Heart left ventricle (tissue), 16 donors: ENCODE data around the gene CLDN25. TPM values are rescaled to one million over a fixed set of nuclear protein-coding genes. Genes with fewer than 3 reads are reported as not detected.

Source experiments
- ATAC-seq, 4 donors: fragments of 200-7000 bp; cut with Tn5 transposase; one replicate each; pipeline ENCODE4 v1.9.1; 2020 to 2022; ENCODE audit warnings: moderate library complexity in 4 of 4, mild to moderate bottlenecking in 3 of 4, moderate number of reproducible peaks in 1 of 4
- DNase-seq, 5 donors: peaks; one replicate each; pipeline ENCODE4 v3.0.0-alpha.2; 2020
- H3K27ac ChIP-seq, 12 donors: fragments of 200-600 bp; sonication (generic) in 4 of 12; one replicate each; pipeline versions ENCODE4 v1.5.0 to v1.8.0; 2016 to 2022; ENCODE audit warnings: mild to moderate bottlenecking in 2 of 12
- H3K27me3 ChIP-seq, 9 donors: fragments of 200-600 bp; sonication (generic) in 2 of 9; one replicate each; pipeline versions ENCODE4 v1.5.1 to v1.8.0; 2016 to 2022; ENCODE audit warnings: mild to moderate bottlenecking in 3 of 9
- H3K36me3 ChIP-seq, 9 donors: fragments of 200-600 bp; sonication (generic) in 2 of 9; one replicate each; pipeline versions ENCODE4 v1.5.0 to v1.8.0; 2018 to 2022; ENCODE audit warnings: mild to moderate bottlenecking in 2 of 9
- H3K4me1 ChIP-seq, 12 donors: fragments of 200-600 bp; sonication (generic) in 4 of 12; one replicate each; pipeline versions ENCODE4 v1.5.0 to v1.8.0; 2016 to 2022; ENCODE audit warnings: mild to moderate bottlenecking in 3 of 12
- H3K4me3 ChIP-seq, 12 donors: fragments of 200-600 bp; sonication (generic) in 4 of 12; one replicate each; pipeline versions ENCODE4 v1.5.0 to v1.8.0; 2017 to 2022; ENCODE audit warnings: mild to moderate bottlenecking in 9 of 12, moderate library complexity in 4 of 12
- H3K9me3 ChIP-seq, 12 donors: fragments of 200-600 bp; sonication (generic) in 4 of 12; one replicate each; pipeline versions ENCODE4 v1.5.0 to v1.8.0; 2016 to 2022; ENCODE audit warnings: mild to moderate bottlenecking in 1 of 12
- CTCF ChIP-seq, 12 donors: fragments of 200-600 bp; sonication (generic) in 4 of 12; IDR thresholded peaks; one replicate each; pipeline versions ENCODE4 v1.5.0 to v1.8.0; 2018 to 2022; ENCODE audit warnings: antibody characterized with exemption in 12 of 12, mild to moderate bottlenecking in 5 of 12
- POLR2A ChIP-seq, 2 donors: fragments of 450-650 bp; IDR thresholded peaks; one replicate each; pipeline ENCODE4 v1.6.1; 2017; ENCODE audit warnings: antibody characterized with exemption in 2 of 2, mild to moderate bottlenecking in 2 of 2, moderate library complexity in 2 of 2
- WGBS, 4 donors: extraction: QIAGEN DNeasy Blood & Tissue Kit in 2 of 4; methylation state at CpG; one replicate each; pipeline versions ENCODE4 v1.1.5 to v1.1.7; 2013 to 2018; 5-methylcytosine and 5-hydroxymethylcytosine counted together
- intact Hi-C, 10 donors: fragments of 100-400 bp; cut with DNase I; formaldehyde crosslinking; loops; one replicate each; pipeline versions ENCODE4 v1.11.1 to v1.14.2; 2022
- polyA plus RNA-seq, 2 donors: library from polyadenylated mRNA; stranded (reverse); fragments of 200-250 nt; gene quantifications; one replicate each; pipeline ENCODE4 v1.2.3, GENCODE V29; 2013
- total RNA-seq, 9 donors: library from RNA; depleted of rRNA in 2 of 9; stranded (reverse); fragments of >200 nt in 2 of 9; fragmentation: NEBNext Ultra II Directional in 3 of 9; extraction: Animal tissue kit (Norgen Biotek cat#: 25700) in 3 of 9; gene quantifications; one replicate each; pipeline versions ENCODE4 v1.1.0 to v1.2.4, GENCODE V29; 2016 to 2023
- donor health status: ischemic (EF 13 %, LVEDD 7.1; RV severe dilation, severe dysfunction).
- donor health status: healthy with polysubstance abuse.
- donor health status: DM: no; HTN: yes; CAD: no.
- donor health status: DM: no; HTN: no; CAD: no.
- donor health status: ischemic (EF 25% LVEDD 6.9; RV normal size, moderate dysfunction).
- donor health status: ischemic (EF 25% LVEDD 5.7; RV mildly dilated, moderate dysfunction).
- donor health status: healthy.
- donor health status: DM: yes; HTN: yes; CAD: no.
- donor health status: ischemic (EF 35%, LVEDD 5.7; RV mildly dilated, moderate dysfunction).
- donor health status: nonischemic (EF 11% LVEDD 7.7; RV severe dilation, severe dysfunction).
- donor health status: DM: yes; HTN: yes; CAD: no.
- donor health status: PGD.
- donor health status: ischemic (EF 29% LVEDD 5.4; RV normal size, mild dysfunction).
- donor health status: nonischemic (EF 23%, LVEDD 6.1; RV moderate dilation, normal function).

Gene CLDN25
- total and polyA plus RNA-seq, 11 donors: not detected

- Histone ChIP-seq H3K27me3 (no peaks in the 10 kb centered on the region), H3K4me3 (no peak overlapping the region), H3K36me3 (peaks cover 0 to 98% (median 64%) of the 10 kb centered on the region in 9 donors), H3K27ac (no peak overlapping the region), H3K4me1 (peaks cover 0 to 3% (median 0%) of the 10 kb centered on the region in 12 donors), H3K9me3 (no peaks in the 10 kb centered on the region)
- intact Hi-C loops: no loop called here
- TF ChIP-seq CTCF (IDR thresholded peaks at IDR 0.05): no peak
- no peak for TF ChIP-seq POLR2A (IDR thresholded peaks at IDR 0.05)
- ATAC-seq (no peak), DNase-seq (no peak)
- WGBS, 4 donors: 98 to 100% (median 99%) methylated on average over 3 of the region's 3 CpGs
Measured at GRCh38 chr11:113818426-113818825, 38.8 kb downstream of the CLDN25 start.

- Histone ChIP-seq H3K36me3 (peaks cover 0 to 100% (median 77%) of the 10 kb centered on the region in 9 donors), H3K27ac (no peak overlapping the region), H3K4me1 (peaks cover 0 to 8% (median 0%) of the 10 kb centered on the region in 12 donors), H3K9me3 (no peaks in the 10 kb centered on the region), H3K27me3 (no peaks in the 10 kb centered on the region), H3K4me3 (no peak overlapping the region)
- WGBS, 4 donors: 91 to 96% (median 95%) methylated on average over 3 of the region's 3 CpGs
- DNase-seq (no peak), ATAC-seq (no peak)
- no peak for TF ChIP-seq POLR2A (IDR thresholded peaks at IDR 0.05)
- no peak for TF ChIP-seq CTCF (IDR thresholded peaks at IDR 0.05)
- intact Hi-C loops: no loop called here
Measured at GRCh38 chr11:113827477-113827876, 47.9 kb downstream of the CLDN25 start.

- intact Hi-C loops: no loop called here
- ATAC-seq (no peak), DNase-seq (no peak)
- TF ChIP-seq CTCF (IDR thresholded peaks at IDR 0.05) (no peak), POLR2A (IDR thresholded peaks at IDR 0.05) (no peak)
- 88 to 100% (median 97%) methylated on average over 1 of the region's 1 CpG for WGBS, 4 donors
- no peak overlapping the region for H3K4me3 ChIP-seq
- no peaks in the 10 kb centered on the region for H3K9me3 ChIP-seq
- H3K4me1 ChIP-seq: peaks cover 0 to 8% (median 0%) of the 10 kb centered on the region in 12 donors
- peaks cover 2 to 100% (median 77%) of the 10 kb centered on the region in 9 donors for H3K36me3 ChIP-seq
- H3K27me3 ChIP-seq: no peaks in the 10 kb centered on the region
- H3K27ac ChIP-seq: no peak overlapping the region
Measured at GRCh38 chr11:113828191-113828590, 48.6 kb downstream of the CLDN25 start.

- Histone ChIP-seq H3K4me3 (no peak overlapping the region), H3K9me3 (no peaks in the 10 kb centered on the region), H3K27me3 (no peaks in the 10 kb centered on the region), H3K36me3 (peaks cover 2 to 100% (median 75%) of the 10 kb centered on the region in 9 donors), H3K27ac (no peak overlapping the region), H3K4me1 (peaks cover 0 to 8% (median 0%) of the 10 kb centered on the region in 12 donors)
- WGBS, 4 donors: 85 to 94% (median 87%) methylated on average over 2 of the region's 2 CpGs
- ATAC-seq (no peak), DNase-seq (no peak)
- TF ChIP-seq POLR2A (IDR thresholded peaks at IDR 0.05) (no peak), CTCF (IDR thresholded peaks at IDR 0.05) (no peak)
- intact Hi-C loops: no loop called here
Measured at GRCh38 chr11:113829751-113830150, 50.2 kb downstream of the CLDN25 start.

Other genes with a start within 250 kb of the CLDN25 start
- gene TMPRSS5, start 73.5 kb upstream of the CLDN25 start, total RNA-seq: 1 to 10 TPM in 2 of 9 donors, under 1 TPM in 6, not detected in 1; 0.16 to 1.2 (median 0.49) TPM
- gene TMPRSS5, start 73.5 kb upstream of the CLDN25 start, polyA plus RNA-seq: under 1 TPM; 0.15 to 0.50 TPM
- 10 to 100 TPM in 3 of 9 donors, 1 to 10 TPM in 6; 7.5 to 11.9 (median 9.8) TPM for gene ZW10, start 6.1 kb upstream of the CLDN25 start, total RNA-seq
- 10 to 100 TPM in 1 of 2 donors, 1 to 10 TPM in 1; 2.2 to 12.0 TPM for gene ZW10, start 6.1 kb upstream of the CLDN25 start, polyA plus RNA-seq
- gene USP28, start 95.8 kb downstream of the CLDN25 start, total RNA-seq: 100 to 1,000 TPM in 8 of 9 donors, 10 to 100 TPM in 1; 86.7 to 172 (median 124) TPM
- gene USP28, start 95.8 kb downstream of the CLDN25 start, polyA plus RNA-seq: 10 to 100 TPM; 28.8 to 86.5 TPM
- gene HTR3B, start 125.0 kb downstream of the CLDN25 start, total RNA-seq: not detected
- not detected for gene HTR3B, start 125.0 kb downstream of the CLDN25 start, polyA plus RNA-seq
- gene HTR3A, start 195.3 kb downstream of the CLDN25 start, total RNA-seq: under 1 TPM in 1 of 9 donors, not detected in 8; 0.23 TPM
- gene HTR3A, start 195.3 kb downstream of the CLDN25 start, polyA plus RNA-seq: under 1 TPM in 1 of 2 donors, not detected in 1; 0.15 TPM